ENCODE measurements around the gene SMO. TPM values are rescaled to one million over a fixed set of nuclear protein-coding genes. Genes with fewer than 3 reads are reported as not detected.
A peak's percentile ranks its signal among the peaks of the same experiment; 100 is the strongest.

Gene SMO
- total and polyA plus RNA-seq, 4 donors = 2.9 to 16.3 (median 10.7) TPM

GRCh38 chr7:129188892-129189660 lies 643 bp downstream of the SMO start:
- H3K36me3 ChIP-seq (ENCODE audit: control insufficient read depth in 4 of 4, insufficient read depth in 3 of 4, low read depth in 1 of 4, low read length in 3 of 4) = no peaks in the 10 kb centered on the region
- no peaks in the 10 kb centered on the region for H3K27me3 ChIP-seq (ENCODE audit: control insufficient read depth in 4 of 4, insufficient read depth in 4 of 4, low read length in 3 of 4)
- no peaks in the 10 kb centered on the region for H3K9me3 ChIP-seq (ENCODE audit: control insufficient read depth in 4 of 4, low read length in 3 of 4)
- H3K4me1 ChIP-seq (ENCODE audit: control insufficient read depth in 4 of 4, insufficient read depth in 4 of 4, low read length in 3 of 4) = peaks cover 1 to 38% (median 24%) of the 10 kb centered on the region in 4 donors
- TF ChIP-seq NR2F2 (IDR thresholded peaks at IDR 0.05) = no peak
- TF ChIP-seq ATF3 (IDR thresholded peaks at IDR 0.05) = no peak
- TF ChIP-seq REST (IDR thresholded peaks at IDR 0.05) = no peak
- TF ChIP-seq GABPA (IDR thresholded peaks at IDR 0.05 in 1 of 2, conservative IDR thresholded peaks at IDR 0.05 in 1 of 2) = no peak
- TF ChIP-seq CTCF (IDR thresholded peaks at IDR 0.05; ENCODE audit: low read depth, low read length, missing input control) = no peak
- no peak for TF ChIP-seq RAD21 (IDR thresholded peaks at IDR 0.05)
- TF ChIP-seq SP1 (IDR thresholded peaks at IDR 0.05) = no peak
- TF ChIP-seq EGR1 (IDR thresholded peaks at IDR 0.05; ENCODE audit: low read depth in 2 of 2) = no peak
- no peak for TF ChIP-seq YY1 (IDR thresholded peaks at IDR 0.05)
- TF ChIP-seq RXRA (IDR thresholded peaks at IDR 0.05) = no peak
- TF ChIP-seq JUND (IDR thresholded peaks at IDR 0.05) = no peak
- TF ChIP-seq FOXA1 (IDR thresholded peaks at IDR 0.05) = no peak
- no peak for TF ChIP-seq FOXA2 (IDR thresholded peaks at IDR 0.05)
- TF ChIP-seq TAF1 (conservative IDR thresholded peaks at IDR 0.05) = no peak
- peak overlapping the region; percentile 37 to 92 (median 80) for H3K4me3 ChIP-seq (ENCODE audit: low read depth in 1 of 3, low read length in 3 of 3)
- DNase-seq (ENCODE audit: low spot score) = no peak
- peak overlapping the region in 1 of 2 donors; percentile 36 for H3K9ac ChIP-seq (ENCODE audit: low read depth in 1 of 2, low read length in 2 of 2)
- 2% methylated on average over 83 of the region's 83 CpGs for WGBS
- H3K27ac ChIP-seq (ENCODE audit: low read depth in 1 of 2, low read length in 2 of 2) = peak overlapping the region; percentile 42 to 54

- Histone ChIP-seq H3K27ac (ENCODE audit: low read depth in 1 of 2, low read length in 2 of 2) (no peak overlapping the region), H3K9ac (ENCODE audit: low read depth in 1 of 2, low read length in 2 of 2) (peak overlapping the region in 1 of 2 donors; percentile 36), H3K9me3 (ENCODE audit: control insufficient read depth in 4 of 4, low read length in 3 of 4) (no peaks in the 10 kb centered on the region), H3K36me3 (ENCODE audit: control insufficient read depth in 4 of 4, insufficient read depth in 3 of 4, low read depth in 1 of 4, low read length in 3 of 4) (no peaks in the 10 kb centered on the region), H3K4me3 (ENCODE audit: low read depth in 1 of 3, low read length in 3 of 3) (peak overlapping the region; percentile 33 to 92 (median 80)), H3K27me3 (ENCODE audit: control insufficient read depth in 4 of 4, insufficient read depth in 4 of 4, low read length in 3 of 4) (no peaks in the 10 kb centered on the region), H3K4me1 (ENCODE audit: control insufficient read depth in 4 of 4, insufficient read depth in 4 of 4, low read length in 3 of 4) (peaks cover 1 to 38% (median 24%) of the 10 kb centered on the region in 4 donors)
- 20% methylated on average over 13 of the region's 13 CpGs for WGBS
- DNase-seq (ENCODE audit: low spot score) = no peak
- TF ChIP-seq FOXA1 (IDR thresholded peaks at IDR 0.05) (no peak), YY1 (IDR thresholded peaks at IDR 0.05) (no peak), FOXA2 (IDR thresholded peaks at IDR 0.05) (no peak), GABPA (IDR thresholded peaks at IDR 0.05 in 1 of 2, conservative IDR thresholded peaks at IDR 0.05 in 1 of 2) (no peak), REST (IDR thresholded peaks at IDR 0.05) (no peak), RXRA (IDR thresholded peaks at IDR 0.05) (no peak), JUND (IDR thresholded peaks at IDR 0.05) (no peak), RAD21 (IDR thresholded peaks at IDR 0.05) (no peak), CTCF (IDR thresholded peaks at IDR 0.05; ENCODE audit: low read depth, low read length, missing input control) (no peak), HNF4G (IDR thresholded peaks at IDR 0.05) (no peak), NR2F2 (IDR thresholded peaks at IDR 0.05) (no peak), TAF1 (conservative IDR thresholded peaks at IDR 0.05) (no peak)
These were observed 1.4 kb downstream of the SMO start for GRCh38 chr7:129189661-129190310.

Measured in liver (tissue), 9 donors.